ENCODE measurements around the gene CCM2L.

- no peak for TF ChIP-seq CTCF (IDR thresholded peaks at IDR 0.05)
- no peak for TF ChIP-seq RFX5 (IDR thresholded peaks at IDR 0.05; ENCODE audit: low read length)
- no peak for TF ChIP-seq SMC3 (IDR thresholded peaks at IDR 0.05; ENCODE audit: low read depth, low read length)
- no peak for TF ChIP-seq POLR2AphosphoS5 (IDR thresholded peaks at IDR 0.05; ENCODE audit: low read depth, low read length)
- TF ChIP-seq MAX (IDR thresholded peaks at IDR 0.05; ENCODE audit: low read depth): no peak
- TF ChIP-seq EP300 (IDR thresholded peaks at IDR 0.05; ENCODE audit: borderline replicate concordance in 1 of 2, low read depth in 1 of 2, low read length in 1 of 2): no peak
- no peak for TF ChIP-seq CHD2 (IDR thresholded peaks at IDR 0.05; ENCODE audit: low read length, partially characterized antibody)
- no peak for TF ChIP-seq JUND (IDR thresholded peaks at IDR 0.05)
- TF ChIP-seq USF1 (IDR thresholded peaks at IDR 0.05; ENCODE audit: borderline replicate concordance, low read depth): no peak
- TF ChIP-seq YY1 (IDR thresholded peaks at IDR 0.05; ENCODE audit: low read depth): no peak
These were observed 21.1 kb upstream of the CCM2L start for GRCh38 chr20:31989030-31989645.

Measured in SK-N-SH (cell line).